ENCODE results near the gene CCP110.
A peak's percentile ranks its signal among the peaks of the same experiment; 100 is the strongest.

The CCP110 gene

GRCh38 chr16:19523559-19524355, at the start of gene CCP110:
TSS of gene CCP110 (plus strand) at chr16:19523942. CDS start at chr16:19527882, 3,940 bp downstream.
- peak; percentile 89 for DNase-seq (ENCODE audit: low spot score)

GRCh38 chr16:19474617-19475016, 49.1 kb upstream of the CCP110 start:
- no peak for DNase-seq (ENCODE audit: low spot score)

GRCh38 chr16:19478505-19478904, 45.2 kb upstream of the CCP110 start:
- no peak for DNase-seq (ENCODE audit: low spot score)

GRCh38 chr16:19479302-19479721, 44.4 kb upstream of the CCP110 start:
- DNase-seq (ENCODE audit: low spot score) = peak; percentile 30

GRCh38 chr16:19481296-19481695, 42.4 kb upstream of the CCP110 start:
- no peak for DNase-seq (ENCODE audit: low spot score)

GRCh38 chr16:19481769-19482168, 42.0 kb upstream of the CCP110 start:
- DNase-seq (ENCODE audit: low spot score) = no peak

- DNase-seq (ENCODE audit: low spot score) = no peak
These were observed 41.5 kb upstream of the CCP110 start for GRCh38 chr16:19482291-19482690.

GRCh38 chr16:19484096-19484495, 39.6 kb upstream of the CCP110 start:
- no peak for DNase-seq (ENCODE audit: low spot score)

- no peak for DNase-seq (ENCODE audit: low spot score)
These were observed 38.1 kb upstream of the CCP110 start for GRCh38 chr16:19485611-19486010.

GRCh38 chr16:19486051-19486450, 37.7 kb upstream of the CCP110 start:
- DNase-seq (ENCODE audit: low spot score) = no peak

- DNase-seq (ENCODE audit: low spot score) = no peak
These were observed 36.9 kb upstream of the CCP110 start for GRCh38 chr16:19486750-19487325.

- DNase-seq (ENCODE audit: low spot score) = peak; percentile 54
These were observed 35.5 kb upstream of the CCP110 start for GRCh38 chr16:19488213-19488640.

GRCh38 chr16:19490619-19491018, 33.1 kb upstream of the CCP110 start:
- no peak for DNase-seq (ENCODE audit: low spot score)

GRCh38 chr16:19497176-19497575, 26.6 kb upstream of the CCP110 start:
- DNase-seq (ENCODE audit: low spot score) = no peak

GRCh38 chr16:19499006-19499405, 24.7 kb upstream of the CCP110 start:
- DNase-seq (ENCODE audit: low spot score) = no peak

- no peak for DNase-seq (ENCODE audit: low spot score)
These were observed 24.3 kb upstream of the CCP110 start for GRCh38 chr16:19499481-19499880.

- peak; percentile 70 for DNase-seq (ENCODE audit: low spot score)
These were observed 21.2 kb upstream of the CCP110 start for GRCh38 chr16:19502395-19503131.

GRCh38 chr16:19503461-19504075, 20.2 kb upstream of the CCP110 start:
- DNase-seq (ENCODE audit: low spot score) = no peak

- DNase-seq (ENCODE audit: low spot score) = no peak
These were observed 18.0 kb upstream of the CCP110 start for GRCh38 chr16:19505600-19506303.

- DNase-seq (ENCODE audit: low spot score) = no peak
These were observed 16.8 kb upstream of the CCP110 start for GRCh38 chr16:19506965-19507364.

- no peak for DNase-seq (ENCODE audit: low spot score)
These were observed 15.9 kb upstream of the CCP110 start for GRCh38 chr16:19507867-19508266.

GRCh38 chr16:19512297-19512696, 11.4 kb upstream of the CCP110 start:
- no peak for DNase-seq (ENCODE audit: low spot score)

Measured in iPS-NIHi11 (cell line).